Measurements from ENCODE around the gene RASSF5. TPM values are rescaled to one million over a fixed set of nuclear protein-coding genes. Genes with fewer than 3 reads are reported as not detected.

The RASSF5 gene
- total and polyA plus RNA-seq, 2 experiments from 2014 or later, result 0.48 to 4.4 TPM

- TF ChIP-seq ETS1 (IDR thresholded peaks at IDR 0.05), result no peak
- TF ChIP-seq EZH2phosphoT487 (IDR thresholded peaks at IDR 0.05; ENCODE audit: unreplicated experiment), result no peak
- no peak for TF ChIP-seq ZNF331 (CRISPR knock-in tag; IDR thresholded peaks at IDR 0.05; ENCODE audit: low read depth)
- TF ChIP-seq POLR2AphosphoS5 (IDR thresholded peaks at IDR 0.05; ENCODE audit: low read depth), result no peak
- no peak for TF ChIP-seq NANOG (IDR thresholded peaks at IDR 0.05; ENCODE audit: borderline replicate concordance)
- no peak for TF ChIP-seq ZNF462 (CRISPR knock-in tag; IDR thresholded peaks at IDR 0.05)
These were observed 84.4 kb downstream of the RASSF5 start (continued) for GRCh38 chr1:206591696-206592095.

GRCh38 chr1:206593351-206593925 is 86.1 kb downstream of the RASSF5 start:
- H3K79me2 ChIP-seq (replicated peaks; ENCODE audit: insufficient read depth), result no peaks in the 10 kb centered on the region
- H3K27me3 ChIP-seq (ENCODE audit: insufficient read depth), result no peaks in the 10 kb centered on the region
- no peaks in the 10 kb centered on the region for H3K9me3 Mint-ChIP-seq
- H3K27ac ChIP-seq (ENCODE audit: low read depth), result no peak overlapping the region
- peaks cover 47% of the 10 kb centered on the region for H3K36me3 Mint-ChIP-seq (ENCODE audit: low read depth)
- peaks cover 2% of the 10 kb centered on the region for H3K27me3 Mint-ChIP-seq (ENCODE audit: insufficient read depth, low read depth, poor library complexity)
- no peak overlapping the region for H3K4me3 Mint-ChIP-seq
- H3K4me1 Mint-ChIP-seq, result no peaks in the 10 kb centered on the region
- DNase-seq (ENCODE audit: low spot score) (no peak), ATAC-seq (no peak)
- peaks cover 8% of the 10 kb centered on the region; the same call in 1 of the 2 replicates for H4K20me1 ChIP-seq (replicated peaks; ENCODE audit: insufficient read depth)
- H3K4me1 ChIP-seq (ENCODE audit: insufficient read depth), result no peaks in the 10 kb centered on the region
- H3K36me3 ChIP-seq (ENCODE audit: insufficient read depth), result peaks cover 13% of the 10 kb centered on the region
- H2AFZ ChIP-seq, result no peak overlapping the region
- H3K4me2 ChIP-seq, result no peak overlapping the region
- H3F3A ChIP-seq (replicated peaks; ENCODE audit: low read depth), result no peaks in the 10 kb centered on the region
- H3K27ac Mint-ChIP-seq, result no peak overlapping the region
- no peaks in the 10 kb centered on the region for H3K9me2 ChIP-seq (ENCODE audit: insufficient read depth)
- no peak overlapping the region for H3K4me3 ChIP-seq
- TF ChIP-seq POLR2AphosphoS5 (IDR thresholded peaks at IDR 0.05; ENCODE audit: low read depth) (no peak), EZH2phosphoT487 (IDR thresholded peaks at IDR 0.05; ENCODE audit: unreplicated experiment) (no peak), REST (IDR thresholded peaks at IDR 0.05; ENCODE audit: unreplicated experiment) (no peak), ZNF331 (CRISPR knock-in tag; IDR thresholded peaks at IDR 0.05; ENCODE audit: low read depth) (no peak), NANOG (IDR thresholded peaks at IDR 0.05; ENCODE audit: borderline replicate concordance) (no peak), STAT1 (IDR thresholded peaks at IDR 0.05; ENCODE audit: unreplicated experiment) (no peak), JUNB (IDR thresholded peaks at IDR 0.05; ENCODE audit: unreplicated experiment) (no peak), EZH2 (IDR thresholded peaks at IDR 0.05; ENCODE audit: low read depth, unreplicated experiment) (no peak)
- TF ChIP-seq, protein P1, sequence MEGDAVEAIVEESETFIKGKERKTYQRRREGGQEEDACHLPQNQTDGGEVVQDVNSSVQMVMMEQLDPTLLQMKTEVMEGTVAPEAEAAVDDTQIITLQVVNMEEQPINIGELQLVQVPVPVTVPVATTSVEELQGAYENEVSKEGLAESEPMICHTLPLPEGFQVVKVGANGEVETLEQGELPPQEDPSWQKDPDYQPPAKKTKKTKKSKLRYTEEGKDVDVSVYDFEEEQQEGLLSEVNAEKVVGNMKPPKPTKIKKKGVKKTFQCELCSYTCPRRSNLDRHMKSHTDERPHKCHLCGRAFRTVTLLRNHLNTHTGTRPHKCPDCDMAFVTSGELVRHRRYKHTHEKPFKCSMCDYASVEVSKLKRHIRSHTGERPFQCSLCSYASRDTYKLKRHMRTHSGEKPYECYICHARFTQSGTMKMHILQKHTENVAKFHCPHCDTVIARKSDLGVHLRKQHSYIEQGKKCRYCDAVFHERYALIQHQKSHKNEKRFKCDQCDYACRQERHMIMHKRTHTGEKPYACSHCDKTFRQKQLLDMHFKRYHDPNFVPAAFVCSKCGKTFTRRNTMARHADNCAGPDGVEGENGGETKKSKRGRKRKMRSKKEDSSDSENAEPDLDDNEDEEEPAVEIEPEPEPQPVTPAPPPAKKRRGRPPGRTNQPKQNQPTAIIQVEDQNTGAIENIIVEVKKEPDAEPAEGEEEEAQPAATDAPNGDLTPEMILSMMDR (conservative IDR thresholded peaks at IDR 0.05; ENCODE audit: low read depth in 2 of 2), result no peak
